Transverse colon (tissue), 4 donors: ENCODE results near the gene LMO4.

Source experiments
- CTCF ChIP-seq, 5 experiments: fragments of 200-600 bp in 3 of 5; fragments of 450-650 bp in 2 of 5; sonication (generic) in 3 of 5; IDR thresholded peaks; 1 replicate in 2 of 5; 2 replicates in 3 of 5; pipeline ENCODE4 v1.5.1; 2016 to 2017; ENCODE audit warnings: antibody characterized with exemption in 5 of 5, inconsistent platforms in 3 of 5, mild to moderate bottlenecking in 2 of 5, moderate library complexity in 1 of 5
- EP300 ChIP-seq: sonication (generic); formaldehyde crosslinking; IDR thresholded peaks from one replicate; pipeline ENCODE4 v1.6.1; 2017; ENCODE audit warnings: antibody characterized with exemption, low read depth
- POLR2A ChIP-seq: fragments of 450-650 bp; IDR thresholded peaks from one replicate; pipeline ENCODE4 v1.6.1; 2016; ENCODE audit warnings: antibody characterized with exemption, mild to moderate bottlenecking, moderate library complexity
- POLR2AphosphoS5 ChIP-seq, 3 donors: sonication (generic); formaldehyde crosslinking; IDR thresholded peaks; one replicate each; pipeline ENCODE4 v1.6.1; 2016; ENCODE audit warnings: antibody characterized with exemption in 3 of 3

- TF ChIP-seq CTCF (IDR thresholded peaks at IDR 0.05) (no peak), POLR2A (no peak), POLR2AphosphoS5 (IDR thresholded peaks at IDR 0.05) (no peak), EP300 (no peak)
Observed at GRCh38 chr1:87305762-87306161, 22.9 kb upstream of the LMO4 start.
